IPS-20b (cell line): ENCODE results near the gene MOB3C.
"Not testable (repeated sequence)": the region's sequence is repeated elsewhere in the genome, so short reads cannot be mapped to it uniquely, and the experiment has no call there.

Experiments
- H3K27ac ChIP-seq: one replicate; pipeline ENCODE4 v1.5.1; 2013; ENCODE audit warnings: low read length
- H3K27me3 ChIP-seq: 2 replicates; pipeline ENCODE4 v1.6.1; 2013; ENCODE audit warnings: mild to moderate bottlenecking, low read length, inconsistent platforms; ENCODE audit not compliant: insufficient read depth
- H3K36me3 ChIP-seq: 2 replicates; pipeline ENCODE4 v1.6.1; 2013; ENCODE audit warnings: low read depth, mild to moderate bottlenecking, inconsistent platforms, low read length, moderate library complexity; ENCODE audit not compliant: insufficient read depth
- H3K4me1 ChIP-seq: 2 replicates; pipeline ENCODE4 v1.6.1; 2013; ENCODE audit warnings: mild to moderate bottlenecking, control low read depth, inconsistent platforms, low read length, moderate library complexity; ENCODE audit not compliant: insufficient read depth
- H3K4me3 ChIP-seq: 2 replicates; pipeline ENCODE4 v1.5.1; 2013; ENCODE audit warnings: mild to moderate bottlenecking, low read length, inconsistent platforms
- H3K9ac ChIP-seq: 2 replicates; pipeline ENCODE4 v1.6.1; 2013; ENCODE audit warnings: low read depth, mild to moderate bottlenecking, inconsistent platforms, low read length, moderate library complexity
- H3K9me3 ChIP-seq: 2 replicates; pipeline ENCODE4 v1.6.1; 2013; ENCODE audit warnings: mild to moderate bottlenecking, low read depth, low read length, inconsistent platforms; ENCODE audit not compliant: insufficient read depth

MOB3C gene

DNA sequence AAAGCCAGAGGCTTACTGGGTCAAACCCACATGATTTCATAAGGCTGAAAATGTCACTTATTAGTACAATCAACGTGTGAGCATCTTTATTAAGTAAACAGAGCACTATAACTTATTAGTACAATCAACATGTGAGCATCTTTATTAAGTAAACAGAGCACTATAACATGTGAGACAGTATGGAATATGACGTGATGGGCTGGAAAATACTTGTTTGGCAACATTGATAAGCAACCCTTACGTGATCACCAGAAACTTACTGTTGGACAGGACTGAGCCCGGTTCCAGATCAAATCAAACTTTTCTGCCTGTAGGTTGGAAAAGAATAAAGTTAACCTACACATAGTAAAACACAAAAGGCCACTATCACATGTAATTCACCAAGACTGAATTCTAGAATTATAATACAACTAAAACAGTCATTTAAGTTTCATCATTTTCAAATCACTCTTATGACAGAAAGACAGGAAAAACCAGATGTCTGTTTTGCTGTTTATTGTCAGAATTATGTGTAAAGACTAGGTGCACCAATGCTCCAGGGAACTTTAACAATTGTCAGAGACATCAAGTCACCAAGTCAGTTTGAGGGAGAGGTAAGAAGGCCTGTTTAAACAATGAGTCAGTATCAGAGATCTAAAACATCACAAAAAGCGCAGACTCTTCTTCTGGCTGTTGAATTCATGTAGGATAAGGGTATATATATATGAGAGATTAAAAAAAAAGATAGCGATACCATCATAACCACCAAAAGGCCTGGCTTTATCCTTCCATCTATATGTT, 35.9 kb upstream of the MOB3C start:
- Histone ChIP-seq H3K36me3 (peaks cover 75% of the 10 kb centered on the region), H3K9me3 (peaks cover 18% of the 10 kb centered on the region), H3K9ac (no peak overlapping the region), H3K27ac (no peak overlapping the region), H3K4me1 (no peaks in the 10 kb centered on the region), H3K4me3 (no peak overlapping the region), H3K27me3 (no peaks in the 10 kb centered on the region)

GRCh38 chr1:46651152-46651551, 34.5 kb upstream of the MOB3C start:
- H3K27me3 ChIP-seq, H3K27ac ChIP-seq, H3K4me3 ChIP-seq, H3K4me1 ChIP-seq, H3K9ac ChIP-seq: not testable (repeated sequence)
- Histone ChIP-seq H3K36me3 (peaks cover 69% of the 10 kb centered on the region), H3K9me3 (peaks cover 21% of the 10 kb centered on the region)

DNA sequence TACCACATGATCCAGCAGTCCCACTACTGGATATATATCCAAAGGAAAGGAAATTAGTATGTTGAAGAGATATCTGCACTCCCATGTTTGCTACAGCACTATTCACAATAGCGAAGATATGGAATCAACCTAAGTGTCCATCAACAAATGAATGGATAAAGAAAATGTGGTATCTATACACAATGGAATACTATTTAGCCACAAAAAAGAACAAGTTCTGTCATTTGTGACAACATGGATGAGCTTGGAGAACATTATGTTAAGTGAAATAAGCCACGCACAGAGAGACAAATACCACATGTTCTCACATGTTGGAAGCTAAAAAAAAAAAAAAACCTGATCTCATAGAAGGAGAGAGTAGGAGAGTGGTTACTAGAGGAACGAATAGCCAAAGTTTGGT, 33.9 kb upstream of the MOB3C start:
- Histone ChIP-seq H3K9me3 (peaks cover 21% of the 10 kb centered on the region), H3K4me3 (no peak overlapping the region), H3K27ac (no peak overlapping the region), H3K9ac (no peak overlapping the region), H3K27me3 (no peaks in the 10 kb centered on the region), H3K4me1 (no peaks in the 10 kb centered on the region), H3K36me3 (peaks cover 62% of the 10 kb centered on the region)

DNA sequence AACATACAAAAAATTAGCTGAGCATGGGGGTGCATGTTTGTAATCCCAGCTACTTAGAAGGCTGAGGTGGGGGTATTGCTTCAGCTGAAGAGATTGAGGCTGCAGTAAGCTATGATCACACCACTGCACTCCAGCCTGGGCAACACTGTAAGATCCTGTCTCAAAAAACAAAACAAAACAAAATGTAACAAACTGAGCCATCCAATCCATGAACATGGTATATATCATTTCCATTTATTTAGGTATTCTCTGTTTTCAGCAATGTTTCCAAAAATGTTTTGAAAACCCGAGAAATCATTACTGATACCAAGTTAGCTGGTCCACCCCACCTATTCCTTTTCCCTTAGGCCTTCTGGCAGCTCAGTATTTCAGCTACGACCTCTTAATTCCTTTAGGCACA, 33.2 kb upstream of the MOB3C start:
- H3K27ac ChIP-seq: no peak overlapping the region
- no peaks in the 10 kb centered on the region for H3K27me3 ChIP-seq
- H3K9me3 ChIP-seq: peaks cover 21% of the 10 kb centered on the region
- no peak overlapping the region for H3K9ac ChIP-seq
- no peaks in the 10 kb centered on the region for H3K4me1 ChIP-seq
- no peak overlapping the region for H3K4me3 ChIP-seq
- H3K36me3 ChIP-seq: peaks cover 58% of the 10 kb centered on the region

DNA sequence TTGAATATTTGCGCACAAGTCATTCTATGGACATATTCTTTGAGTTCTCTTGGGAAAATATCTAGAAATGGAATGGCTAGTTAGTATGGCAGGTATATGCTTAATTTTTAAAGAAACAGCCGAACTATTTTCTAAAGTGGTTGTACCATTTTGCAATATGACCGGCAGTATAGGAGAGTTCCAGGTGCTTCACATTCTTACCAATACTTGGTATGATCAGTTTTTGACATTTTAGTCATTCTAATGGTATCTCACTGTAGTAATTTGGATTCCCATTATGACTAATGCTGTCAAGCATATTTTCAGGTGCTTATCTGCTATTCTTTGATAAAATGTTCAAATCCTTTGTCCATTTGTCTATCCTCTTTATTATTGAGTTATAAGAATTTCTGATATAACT, 31.0 kb upstream of the MOB3C start:
- Histone ChIP-seq H3K27me3 (no peaks in the 10 kb centered on the region), H3K27ac (no peak overlapping the region), H3K9ac (no peak overlapping the region), H3K9me3 (peaks cover 21% of the 10 kb centered on the region), H3K4me3 (no peak overlapping the region), H3K36me3 (peaks cover 50% of the 10 kb centered on the region), H3K4me1 (no peaks in the 10 kb centered on the region)

- no peak overlapping the region for H3K27ac ChIP-seq
- no peak overlapping the region for H3K4me3 ChIP-seq
- no peaks in the 10 kb centered on the region for H3K27me3 ChIP-seq
- H3K4me1 ChIP-seq: no peaks in the 10 kb centered on the region
- no peak overlapping the region for H3K9ac ChIP-seq
- peaks cover 21% of the 10 kb centered on the region for H3K9me3 ChIP-seq
- peaks cover 50% of the 10 kb centered on the region for H3K36me3 ChIP-seq
Observed at GRCh38 chr1:46646844-46647243, 30.2 kb upstream of the MOB3C start.

DNA sequence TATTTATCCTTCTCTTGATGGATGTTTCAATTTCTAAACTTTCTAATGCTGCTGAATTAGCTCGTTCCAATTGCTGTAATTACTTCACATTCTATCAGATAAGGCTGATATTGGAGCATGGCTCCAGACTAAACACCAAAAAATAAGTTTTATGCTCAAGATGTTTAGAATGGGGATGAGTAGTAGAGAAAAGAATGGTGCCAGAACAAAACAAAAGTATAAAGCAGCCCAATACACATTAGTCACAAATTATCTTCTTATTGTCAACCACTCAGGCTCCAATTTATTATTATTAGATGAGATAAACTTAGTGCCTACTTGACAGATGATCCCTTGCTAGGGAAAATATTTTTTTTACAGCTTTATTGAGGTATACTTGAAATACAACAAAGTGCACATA, 29.7 kb upstream of the MOB3C start:
- Histone ChIP-seq H3K27me3 (no peaks in the 10 kb centered on the region), H3K9me3 (peaks cover 21% of the 10 kb centered on the region), H3K4me3 (no peak overlapping the region), H3K36me3 (peaks cover 50% of the 10 kb centered on the region), H3K9ac (no peak overlapping the region), H3K27ac (no peak overlapping the region), H3K4me1 (no peaks in the 10 kb centered on the region)

DNA sequence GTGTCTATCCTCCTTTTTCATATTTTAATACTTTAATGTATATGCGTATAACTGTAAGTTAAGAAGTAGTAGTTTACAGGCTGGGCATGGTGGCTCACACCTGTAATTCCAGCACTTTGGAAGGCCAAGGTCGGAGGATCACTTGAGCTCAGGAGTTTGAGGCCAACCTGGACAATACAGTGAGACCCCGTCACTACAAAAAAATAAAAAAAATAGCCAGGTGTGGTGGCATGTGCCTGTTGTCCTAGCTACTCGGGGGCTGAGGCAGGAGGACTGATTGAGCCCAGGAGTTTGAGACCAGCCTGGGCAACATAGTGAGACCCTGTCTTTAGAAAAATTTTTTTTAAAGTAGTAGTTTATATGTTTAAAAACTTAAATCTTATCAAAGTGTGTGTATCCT, 29.2 kb upstream of the MOB3C start:
- H3K4me1 ChIP-seq: no peaks in the 10 kb centered on the region
- H3K9me3 ChIP-seq: peaks cover 21% of the 10 kb centered on the region
- peaks cover 50% of the 10 kb centered on the region for H3K36me3 ChIP-seq
- H3K27ac ChIP-seq: no peak overlapping the region
- no peak overlapping the region for H3K9ac ChIP-seq
- no peaks in the 10 kb centered on the region for H3K27me3 ChIP-seq
- H3K4me3 ChIP-seq: no peak overlapping the region

DNA sequence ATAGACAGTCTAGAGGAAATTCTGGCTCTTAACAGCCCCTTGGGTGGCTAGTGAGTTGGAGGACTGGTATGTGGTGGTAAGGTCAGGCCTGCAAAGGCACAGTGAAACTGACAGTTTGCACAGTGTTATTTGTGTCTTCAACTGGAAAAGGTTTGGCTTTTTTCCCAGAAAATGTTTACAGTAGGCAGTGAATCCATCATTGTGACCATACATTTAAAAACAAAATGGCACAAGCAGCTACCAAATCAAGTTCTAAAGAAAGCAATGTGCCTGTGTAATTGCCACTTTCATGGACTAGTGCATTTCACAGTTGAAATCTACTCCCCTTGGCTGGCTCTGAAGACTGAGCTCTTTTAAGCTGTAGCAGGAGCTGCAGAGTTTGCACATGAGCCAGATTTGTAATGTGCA, 26.8 kb upstream of the MOB3C start:
- H3K27ac ChIP-seq: no peak overlapping the region
- no peak overlapping the region for H3K9ac ChIP-seq
- H3K4me1 ChIP-seq: no peaks in the 10 kb centered on the region
- H3K9me3 ChIP-seq: peaks cover 6% of the 10 kb centered on the region; the same call in 1 of the 2 replicates
- H3K4me3 ChIP-seq: no peak overlapping the region
- H3K27me3 ChIP-seq: no peaks in the 10 kb centered on the region
- peaks cover 36% of the 10 kb centered on the region for H3K36me3 ChIP-seq

DNA sequence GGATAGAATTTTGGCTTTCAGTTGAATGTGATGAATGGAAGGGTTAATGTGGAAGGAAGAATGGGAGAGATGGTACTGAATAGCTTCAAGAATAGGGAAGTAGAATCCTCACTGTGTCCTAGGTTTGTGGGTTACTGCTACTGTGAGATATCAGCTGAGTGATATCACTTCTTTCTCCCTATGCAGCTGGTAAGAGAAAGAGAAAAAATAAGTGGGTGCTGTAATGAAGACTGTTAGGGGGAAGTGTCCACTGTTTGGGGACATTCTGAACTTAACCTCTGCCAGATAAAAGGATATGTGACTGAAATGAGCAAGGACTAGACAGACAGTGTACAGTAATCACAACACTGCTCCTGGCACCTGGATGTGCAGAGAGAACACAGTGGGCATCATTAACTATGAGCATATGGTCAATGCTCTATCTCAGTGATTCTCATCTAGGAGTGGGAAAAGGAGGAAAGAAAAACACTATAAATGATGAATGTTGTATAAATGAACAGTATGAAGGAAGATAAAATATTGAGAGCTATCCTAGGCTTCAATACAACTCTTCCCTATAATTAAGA, 25.6 kb upstream of the MOB3C start:
- Histone ChIP-seq H3K36me3 (peaks cover 29% of the 10 kb centered on the region), H3K4me3 (no peak overlapping the region), H3K9ac (no peak overlapping the region), H3K9me3 (no peaks in the 10 kb centered on the region), H3K27me3 (no peaks in the 10 kb centered on the region), H3K4me1 (no peaks in the 10 kb centered on the region), H3K27ac (no peak overlapping the region)

GRCh38 chr1:46639547-46639946, 22.9 kb upstream of the MOB3C start:
- no peak overlapping the region for H3K27ac ChIP-seq
- H3K9ac ChIP-seq: no peak overlapping the region
- H3K27me3 ChIP-seq: no peaks in the 10 kb centered on the region
- H3K36me3 ChIP-seq: peaks cover 44% of the 10 kb centered on the region
- H3K4me1 ChIP-seq: no peaks in the 10 kb centered on the region
- H3K9me3 ChIP-seq: no peaks in the 10 kb centered on the region
- H3K4me3 ChIP-seq: no peak overlapping the region

- Histone ChIP-seq H3K4me1 (no peaks in the 10 kb centered on the region), H3K27me3 (no peaks in the 10 kb centered on the region), H3K9me3 (no peaks in the 10 kb centered on the region), H3K36me3 (peaks cover 51% of the 10 kb centered on the region), H3K4me3 (no peak overlapping the region), H3K9ac (no peak overlapping the region), H3K27ac (no peak overlapping the region)
Observed at GRCh38 chr1:46638921-46639320, 22.3 kb upstream of the MOB3C start.
